HepG2 (cell line): Measurements from ENCODE around the gene IRF1. TPM values are rescaled to one million over a fixed set of nuclear protein-coding genes. Genes with fewer than 3 reads are reported as not detected.

ENCODE experiments used
- ATAC-seq: fragments of 200-7000 bp; cut with Tn5 transposase; 3 replicates; pipeline ENCODE4 v1.9.1; 2020; ENCODE audit warnings: mild to moderate bottlenecking, moderate library complexity
- BruUV-seq: library from RNA; stranded (reverse); fragments of 400-500 nt; replicated peaks from 2 replicates; lab custom pipeline; 2021; lab: Mats Ljungman, UMichigan
- CTCF ChIA-PET: fragments of 300-600 bp; formaldehyde crosslinking; extraction: SDS; loops from one replicate; lab custom pipeline; 2021; ENCODE audit warnings: low total read pairs, inconsistent platforms, low intra/inter-chr PET ratio; lab: Yijun Ruan, JAX
- POLR2A ChIA-PET: fragments of 350-600 bp; sonication (Branson Sonifier 250); formaldehyde crosslinking; loops from one replicate; lab custom pipeline; 2020; ENCODE audit warnings: antibody characterized with exemption, inconsistent platforms; lab: Yijun Ruan, JAX
- DNase-seq: peaks from one replicate; pipeline ENCODE4 v3.0.0-alpha.2; 2015; ENCODE audit warnings: low spot score
- FAIRE-seq: peaks from 3 replicates; lab custom pipeline; 2011; peaks lifted over from hg19 to GRCh38; lab: Jason Lieb, UNC
- H2AFZ ChIP-seq: one replicate; pipeline ENCODE4 v1.6.1; 2011; ENCODE audit warnings: low read length, inconsistent platforms
- H3K27ac ChIP-seq: fragments of 300-600 bp; 3 replicates; pipeline ENCODE4 v1.8.0; 2011; ENCODE audit warnings: mixed run types, mild to moderate bottlenecking, mixed read lengths, low read length, inconsistent platforms; ENCODE audit not compliant: insufficient read depth; ENCODE audit errors: extremely low read length
- H3K27me3 ChIP-seq, 2 experiments: fragments of 200-600 bp in 1 of 2; 2 replicates in 1 of 2; 3 replicates in 1 of 2; pipeline versions ENCODE4 v1.6.0 to v1.8.0; 2011; ENCODE audit warnings: low read length in 2 of 2, mild to moderate bottlenecking in 2 of 2, moderate library complexity in 2 of 2, inconsistent platforms in 1 of 2; ENCODE audit not compliant: insufficient read depth in 2 of 2, control insufficient read depth in 1 of 2
- H3K36me3 ChIP-seq, 2 experiments: fragments of 200-600 bp in 1 of 2; replicated peaks in 1 of 2; 2 replicates in 1 of 2; 3 replicates in 1 of 2; pipeline versions ENCODE4 v1.5.1 to v1.8.0; 2011; ENCODE audit warnings: low read length in 2 of 2, inconsistent platforms in 1 of 2; ENCODE audit not compliant: insufficient read depth in 2 of 2, control insufficient read depth in 1 of 2
- H3K4me1 ChIP-seq: 2 replicates; pipeline ENCODE4 v1.5.1; 2012; ENCODE audit warnings: low read length, inconsistent platforms; ENCODE audit not compliant: insufficient read depth
- H3K4me2 ChIP-seq: 2 replicates; pipeline ENCODE4 v1.6.0; 2011; ENCODE audit warnings: low read depth, low read length, inconsistent platforms
- H3K4me3 ChIP-seq, 3 experiments: fragments of 200-600 bp in 1 of 3; sonication (generic), shearing (Covaris generic) in 1 of 3; replicated peaks in 1 of 3; 2 replicates each; pipeline ENCODE4 v1.5.1; 2011 to 2016; ENCODE audit warnings: low read length in 3 of 3, inconsistent platforms in 2 of 3, low read depth in 2 of 3, mild to moderate bottlenecking in 2 of 3, control low read depth in 1 of 3, mixed read lengths in 1 of 3; ENCODE audit not compliant: insufficient read depth in 1 of 3
- H3K79me2 ChIP-seq: one replicate; pipeline ENCODE4 v1.6.1; 2011; ENCODE audit warnings: low read length, inconsistent platforms; ENCODE audit not compliant: insufficient read depth
- H3K9ac ChIP-seq: 2 replicates; pipeline ENCODE4 v1.6.0; 2011; ENCODE audit warnings: mild to moderate bottlenecking, low read depth, low read length, inconsistent platforms; ENCODE audit not compliant: insufficient read depth
- H3K9me3 ChIP-seq: 2 replicates; pipeline ENCODE4 v1.5.1; 2012; ENCODE audit warnings: mild to moderate bottlenecking, low read length
- H4K20me1 ChIP-seq: 2 replicates; pipeline ENCODE4 v1.6.0; 2011; ENCODE audit warnings: inconsistent platforms, mild to moderate bottlenecking, low read length, moderate library complexity; ENCODE audit not compliant: insufficient read depth
- PRPF4 ChIP-seq: fragments of 200-400 bp; formaldehyde crosslinking; IDR thresholded peaks from 2 replicates; pipeline ENCODE4 v1.6.1; 2016; ENCODE audit warnings: low read length, low read depth; ENCODE audit not compliant: poor library complexity, severe bottlenecking
- RORA ChIP-seq: sonication (generic); formaldehyde crosslinking; IDR thresholded peaks from 2 replicates; pipeline ENCODE4 v1.5.0; 2020; ENCODE audit warnings: mild to moderate bottlenecking, missing genetic modification reagents, moderate library complexity
- TAF15 ChIP-seq: fragments of 200-400 bp; formaldehyde crosslinking; IDR thresholded peaks from one replicate; pipeline ENCODE4 v1.6.1; 2018; ENCODE audit warnings: mild to moderate bottlenecking, low read depth, low read length; ENCODE audit not compliant: poor library complexity, severe bottlenecking
- TCF7 ChIP-seq: sonication (generic); IDR thresholded peaks from 2 replicates; pipeline ENCODE4 v1.6.1; 2016; ENCODE audit warnings: antibody characterized with exemption, low read depth
- TCF7L2 ChIP-seq: IDR thresholded peaks from 2 replicates; pipeline ENCODE4 v1.6.1; 2011; ENCODE audit warnings: mild to moderate bottlenecking, low read depth, low read length, moderate library complexity
- ZFX ChIP-seq: sonication (generic); formaldehyde crosslinking; IDR thresholded peaks from 2 replicates; pipeline ENCODE4 v1.4.0; 2020; ENCODE audit warnings: mild to moderate bottlenecking, low read depth, missing genetic modification reagents, moderate library complexity
- ZNF329 ChIP-seq: sonication (generic); formaldehyde crosslinking; IDR thresholded peaks from 2 replicates; pipeline ENCODE4 v1.9.0; 2021; ENCODE audit warnings: low read depth, mild to moderate bottlenecking, missing genetic modification reagents
- ZNF468 ChIP-seq: sonication (generic); formaldehyde crosslinking; IDR thresholded peaks from 2 replicates; pipeline ENCODE4 v1.8.0; 2022; ENCODE audit warnings: mild to moderate bottlenecking, moderate library complexity, missing genetic modification reagents
- ZNF878 ChIP-seq: sonication (generic); formaldehyde crosslinking; IDR thresholded peaks from 2 replicates; pipeline ENCODE4 v1.8.1; 2023; ENCODE audit warnings: mild to moderate bottlenecking, missing genetic modification reagents, moderate library complexity
- WGBS: methylation state at CpG from one replicate; pipeline ENCODE4 v1.1.6; 2017; ENCODE audit warnings: low lambda C conversion rate; 5-methylcytosine and 5-hydroxymethylcytosine counted together
- in situ Hi-C: cut with HindIII; loops from 2 replicates; pipeline ENCODE4 v1.10.0; 2017; ENCODE audit warnings: low pct_unique_long_range_greater_than_20kb; ENCODE audit not compliant: extremely low pct_ligation_motif_present
- intact Hi-C: fragments of 100-400 bp; cut with micrococcal nuclease; formaldehyde crosslinking; loops from one replicate; pipeline ENCODE4 v1.10.0; 2022; ENCODE audit not compliant: unreplicated experiment
- polyA plus RNA-seq, 8 experiments: library from polyadenylated mRNA; depleted of rRNA in 3 of 8; stranded (reverse) in 7 of 8; unstranded in 1 of 8; fragments of >200 nt; fragmentation: Illumina TruSeq in 4 of 8; extraction: Trizol in 4 of 8; gene quantifications; 2 replicates each; pipeline versions ENCODE4 v1.2.1 to v1.2.3, GENCODE V29; 2011 to 2016; ENCODE audit warnings: low read depth in 4 of 8, missing spikeins in 1 of 8, mixed read lengths in 1 of 8; ENCODE audit not compliant: insufficient read depth in 1 of 8
- total RNA-seq, 5 experiments: library from RNA; depleted of rRNA; stranded (reverse); fragments of >200 nt; fragmentation: Illumina TruSeq; extraction: Trizol; gene quantifications; 2 replicates each; pipeline ENCODE4 v1.2.3, GENCODE V29; 2016; ENCODE audit warnings: low read depth in 1 of 5
- TF ChIP-seq, protein P1 (sequence below): sonication (generic); formaldehyde crosslinking; IDR thresholded peaks from 2 replicates; pipeline ENCODE4 v1.5.0; 2020; ENCODE audit warnings: mild to moderate bottlenecking, missing genetic modification reagents
- TF ChIP-seq, protein P2 (sequence below): sonication (generic); formaldehyde crosslinking; conservative IDR thresholded peaks from 2 replicates; pipeline ENCODE4 v1.8.1; 2023; ENCODE audit warnings: missing genetic modification reagents
- TF ChIP-seq, protein P3 (sequence below): sonication (generic); formaldehyde crosslinking; IDR thresholded peaks from 2 replicates; pipeline ENCODE4 v1.9.0; 2021; ENCODE audit warnings: missing genetic modification reagents, borderline replicate concordance
- TF ChIP-seq, protein P4 (sequence below): sonication (generic); formaldehyde crosslinking; IDR thresholded peaks from 2 replicates; pipeline ENCODE4 v1.4.0; 2020; ENCODE audit warnings: missing genetic modification reagents

Gene IRF1
- total and polyA plus RNA-seq, 2 of the 13 experiments (the other 11 are each of a cell fraction or from before 2014, with no cell fraction given), result 4.1 to 8.8 TPM

DNA sequence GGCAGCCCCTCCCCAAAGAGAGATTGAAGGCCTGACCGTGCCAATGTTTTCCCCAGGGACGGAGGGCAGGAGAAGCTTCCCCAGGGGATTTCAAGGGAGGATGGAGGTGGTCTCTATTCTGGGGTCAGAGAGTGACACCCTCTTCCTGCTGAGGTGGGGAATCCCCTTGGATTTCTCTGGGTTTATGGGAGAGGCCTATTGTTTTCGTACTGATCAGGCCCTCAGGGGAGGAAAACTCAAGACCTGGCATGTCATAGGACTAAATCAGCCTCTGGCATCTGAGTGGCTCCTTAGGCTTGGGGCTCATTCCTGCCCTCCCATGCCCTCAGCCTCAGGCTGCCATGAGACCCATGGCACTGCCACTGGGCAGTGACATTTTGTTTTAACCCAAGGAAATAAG, 44.6 kb downstream of the IRF1 start (continued):
- TF ChIP-seq RORA (CRISPR knock-in tag), result no peak
- TF ChIP-seq, protein P1, sequence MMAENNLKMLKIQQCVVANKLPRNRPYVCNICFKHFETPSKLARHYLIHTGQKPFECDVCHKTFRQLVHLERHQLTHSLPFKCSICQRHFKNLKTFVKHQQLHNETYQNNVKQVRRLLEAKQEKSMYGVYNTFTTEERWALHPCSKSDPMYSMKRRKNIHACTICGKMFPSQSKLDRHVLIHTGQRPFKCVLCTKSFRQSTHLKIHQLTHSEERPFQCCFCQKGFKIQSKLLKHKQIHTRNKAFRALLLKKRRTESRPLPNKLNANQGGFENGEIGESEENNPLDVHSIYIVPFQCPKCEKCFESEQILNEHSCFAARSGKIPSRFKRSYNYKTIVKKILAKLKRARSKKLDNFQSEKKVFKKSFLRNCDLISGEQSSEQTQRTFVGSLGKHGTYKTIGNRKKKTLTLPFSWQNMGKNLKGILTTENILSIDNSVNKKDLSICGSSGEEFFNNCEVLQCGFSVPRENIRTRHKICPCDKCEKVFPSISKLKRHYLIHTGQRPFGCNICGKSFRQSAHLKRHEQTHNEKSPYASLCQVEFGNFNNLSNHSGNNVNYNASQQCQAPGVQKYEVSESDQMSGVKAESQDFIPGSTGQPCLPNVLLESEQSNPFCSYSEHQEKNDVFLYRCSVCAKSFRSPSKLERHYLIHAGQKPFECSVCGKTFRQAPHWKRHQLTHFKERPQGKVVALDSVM (CRISPR knock-in tag), result no peak
- no peak for TF ChIP-seq PRPF4
- TF ChIP-seq TAF15, result no peak
- TF ChIP-seq, protein P2, sequence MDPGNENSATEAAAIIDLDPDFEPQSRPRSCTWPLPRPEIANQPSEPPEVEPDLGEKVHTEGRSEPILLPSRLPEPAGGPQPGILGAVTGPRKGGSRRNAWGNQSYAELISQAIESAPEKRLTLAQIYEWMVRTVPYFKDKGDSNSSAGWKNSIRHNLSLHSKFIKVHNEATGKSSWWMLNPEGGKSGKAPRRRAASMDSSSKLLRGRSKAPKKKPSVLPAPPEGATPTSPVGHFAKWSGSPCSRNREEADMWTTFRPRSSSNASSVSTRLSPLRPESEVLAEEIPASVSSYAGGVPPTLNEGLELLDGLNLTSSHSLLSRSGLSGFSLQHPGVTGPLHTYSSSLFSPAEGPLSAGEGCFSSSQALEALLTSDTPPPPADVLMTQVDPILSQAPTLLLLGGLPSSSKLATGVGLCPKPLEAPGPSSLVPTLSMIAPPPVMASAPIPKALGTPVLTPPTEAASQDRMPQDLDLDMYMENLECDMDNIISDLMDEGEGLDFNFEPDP (CRISPR knock-in tag), result no peak
- TF ChIP-seq TCF7, result no peak
- no peak for TF ChIP-seq ZFX (CRISPR knock-in tag)
- no peak for TF ChIP-seq ZNF329 (CRISPR knock-in tag)

DNA sequence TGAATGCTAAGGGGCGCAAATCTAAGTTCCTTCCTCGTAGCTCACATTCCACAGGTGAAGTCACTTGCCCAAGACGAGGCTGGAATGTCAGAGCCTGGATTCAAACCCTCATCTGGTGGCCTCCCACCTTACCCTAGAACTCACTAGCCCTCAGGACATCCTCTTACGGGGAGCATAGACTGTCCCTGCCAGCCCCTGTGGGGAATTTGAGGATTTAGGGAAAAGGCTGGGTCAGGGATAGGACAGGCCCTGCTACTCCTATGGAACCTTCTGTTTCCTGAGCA, 45.0 kb downstream of the IRF1 start:
- H3K9me3 ChIP-seq, result no peaks in the 10 kb centered on the region
- in situ Hi-C loops, result no loop called here
- no peaks in the 10 kb centered on the region for H3K27me3 ChIP-seq
- FAIRE-seq, result no peak
- no peak overlapping the region for H3K4me2 ChIP-seq
- no peak overlapping the region for H3K4me3 ChIP-seq
- no peaks in the 10 kb centered on the region for H3K4me1 ChIP-seq
- BruUV-seq, result no TSS peak
- WGBS, result 60% methylated on average over 2 of the region's 4 CpGs
- H3K79me2 ChIP-seq, result no peaks in the 10 kb centered on the region
- DNase-seq, result no peak
- TF ChIP-seq ZNF878 (no peak), TCF7L2 (no peak), ZNF468 (CRISPR knock-in tag) (no peak)
- TF ChIP-seq, protein P3, sequence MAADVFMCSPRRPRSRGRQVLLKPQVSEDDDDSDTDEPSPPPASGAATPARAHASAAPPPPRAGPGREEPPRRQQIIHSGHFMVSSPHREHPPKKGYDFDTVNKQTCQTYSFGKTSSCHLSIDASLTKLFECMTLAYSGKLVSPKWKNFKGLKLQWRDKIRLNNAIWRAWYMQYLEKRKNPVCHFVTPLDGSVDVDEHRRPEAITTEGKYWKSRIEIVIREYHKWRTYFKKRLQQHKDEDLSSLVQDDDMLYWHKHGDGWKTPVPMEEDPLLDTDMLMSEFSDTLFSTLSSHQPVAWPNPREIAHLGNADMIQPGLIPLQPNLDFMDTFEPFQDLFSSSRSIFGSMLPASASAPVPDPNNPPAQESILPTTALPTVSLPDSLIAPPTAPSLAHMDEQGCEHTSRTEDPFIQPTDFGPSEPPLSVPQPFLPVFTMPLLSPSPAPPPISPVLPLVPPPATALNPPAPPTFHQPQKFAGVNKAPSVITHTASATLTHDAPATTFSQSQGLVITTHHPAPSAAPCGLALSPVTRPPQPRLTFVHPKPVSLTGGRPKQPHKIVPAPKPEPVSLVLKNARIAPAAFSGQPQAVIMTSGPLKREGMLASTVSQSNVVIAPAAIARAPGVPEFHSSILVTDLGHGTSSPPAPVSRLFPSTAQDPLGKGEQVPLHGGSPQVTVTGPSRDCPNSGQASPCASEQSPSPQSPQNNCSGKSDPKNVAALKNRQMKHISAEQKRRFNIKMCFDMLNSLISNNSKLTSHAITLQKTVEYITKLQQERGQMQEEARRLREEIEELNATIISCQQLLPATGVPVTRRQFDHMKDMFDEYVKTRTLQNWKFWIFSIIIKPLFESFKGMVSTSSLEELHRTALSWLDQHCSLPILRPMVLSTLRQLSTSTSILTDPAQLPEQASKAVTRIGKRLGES (CRISPR knock-in tag), result no peak
- TF ChIP-seq, protein P4, sequence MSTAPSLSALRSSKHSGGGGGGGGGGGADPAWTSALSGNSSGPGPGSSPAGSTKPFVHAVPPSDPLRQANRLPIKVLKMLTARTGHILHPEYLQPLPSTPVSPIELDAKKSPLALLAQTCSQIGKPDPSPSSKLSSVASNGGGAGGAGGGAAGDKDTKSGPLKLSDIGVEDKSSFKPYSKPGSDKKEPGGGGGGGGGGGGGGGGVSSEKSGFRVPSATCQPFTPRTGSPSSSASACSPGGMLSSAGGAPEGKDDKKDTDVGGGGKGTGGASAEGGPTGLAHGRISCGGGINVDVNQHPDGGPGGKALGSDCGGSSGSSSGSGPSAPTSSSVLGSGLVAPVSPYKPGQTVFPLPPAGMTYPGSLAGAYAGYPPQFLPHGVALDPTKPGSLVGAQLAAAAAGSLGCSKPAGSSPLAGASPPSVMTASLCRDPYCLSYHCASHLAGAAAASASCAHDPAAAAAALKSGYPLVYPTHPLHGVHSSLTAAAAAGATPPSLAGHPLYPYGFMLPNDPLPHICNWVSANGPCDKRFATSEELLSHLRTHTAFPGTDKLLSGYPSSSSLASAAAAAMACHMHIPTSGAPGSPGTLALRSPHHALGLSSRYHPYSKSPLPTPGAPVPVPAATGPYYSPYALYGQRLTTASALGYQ, result no peak
- TF ChIP-seq, all 625 proteins: peak for 0
- Histone ChIP-seq H3K9ac (no peak overlapping the region), H3K27ac (no peak overlapping the region), H2AFZ (no peak overlapping the region), H4K20me1 (no peaks in the 10 kb centered on the region), H3K36me3 (no peaks in the 10 kb centered on the region)
- ChIA-PET POLR2A (no interaction called here), CTCF (no interaction called here)
- ATAC-seq, result no peak
- intact Hi-C loops, result no loop called here
